Glomerular visceral epithelial cell (primary cell): ENCODE results near the gene HEMK1.

Experiments used
- DNase-seq: peaks from one replicate; pipeline ENCODE4 v3.0.0-alpha.2; 2016; ENCODE audit errors: extremely low spot score

HEMK1 gene

GRCh38 chr3:50574444-50574831 is 5.1 kb downstream of the HEMK1 start:
- DNase-seq: no peak

- no peak for DNase-seq
Measured at GRCh38 chr3:50575372-50575771, 6.0 kb downstream of the HEMK1 start.

- DNase-seq: no peak
Measured at GRCh38 chr3:50577348-50577747, 8.0 kb downstream of the HEMK1 start.

GRCh38 chr3:50580683-50581458 is 11.5 kb downstream of the HEMK1 start:
- no peak for DNase-seq

GRCh38 chr3:50581459-50581842 is 12.1 kb downstream of the HEMK1 start:
- DNase-seq: no peak

- no peak for DNase-seq
Measured at GRCh38 chr3:50582083-50582482, 12.8 kb downstream of the HEMK1 start.

- no peak for DNase-seq
Measured at GRCh38 chr3:50583897-50584296, 14.6 kb downstream of the HEMK1 start.

- DNase-seq: no peak
Measured at GRCh38 chr3:50584391-50584790, 15.1 kb downstream of the HEMK1 start.

- no peak for DNase-seq
Measured at GRCh38 chr3:50585919-50586762, 16.8 kb downstream of the HEMK1 start.

GRCh38 chr3:50586763-50587070 is 17.4 kb downstream of the HEMK1 start:
- DNase-seq: no peak

- DNase-seq: no peak
Measured at GRCh38 chr3:50587373-50587772, 18.1 kb downstream of the HEMK1 start.

- DNase-seq: no peak
Measured at GRCh38 chr3:50587806-50588758, 18.8 kb downstream of the HEMK1 start.

- DNase-seq: no peak
Measured at GRCh38 chr3:50588759-50589433, 19.6 kb downstream of the HEMK1 start.

- no peak for DNase-seq
Measured at GRCh38 chr3:50591196-50591741, 21.9 kb downstream of the HEMK1 start.

GRCh38 chr3:50592568-50592967 is 23.2 kb downstream of the HEMK1 start:
- no peak for DNase-seq

- DNase-seq: no peak
Measured at GRCh38 chr3:50594253-50594785, 25.0 kb downstream of the HEMK1 start.

- no peak for DNase-seq
Measured at GRCh38 chr3:50599115-50599715, 29.9 kb downstream of the HEMK1 start.

- DNase-seq: no peak
Measured at GRCh38 chr3:50599716-50600118, 30.4 kb downstream of the HEMK1 start.

- no peak for DNase-seq
Measured at GRCh38 chr3:50600141-50600753, 30.9 kb downstream of the HEMK1 start.
